ENCODE results near the gene CHSY1.

DNA sequence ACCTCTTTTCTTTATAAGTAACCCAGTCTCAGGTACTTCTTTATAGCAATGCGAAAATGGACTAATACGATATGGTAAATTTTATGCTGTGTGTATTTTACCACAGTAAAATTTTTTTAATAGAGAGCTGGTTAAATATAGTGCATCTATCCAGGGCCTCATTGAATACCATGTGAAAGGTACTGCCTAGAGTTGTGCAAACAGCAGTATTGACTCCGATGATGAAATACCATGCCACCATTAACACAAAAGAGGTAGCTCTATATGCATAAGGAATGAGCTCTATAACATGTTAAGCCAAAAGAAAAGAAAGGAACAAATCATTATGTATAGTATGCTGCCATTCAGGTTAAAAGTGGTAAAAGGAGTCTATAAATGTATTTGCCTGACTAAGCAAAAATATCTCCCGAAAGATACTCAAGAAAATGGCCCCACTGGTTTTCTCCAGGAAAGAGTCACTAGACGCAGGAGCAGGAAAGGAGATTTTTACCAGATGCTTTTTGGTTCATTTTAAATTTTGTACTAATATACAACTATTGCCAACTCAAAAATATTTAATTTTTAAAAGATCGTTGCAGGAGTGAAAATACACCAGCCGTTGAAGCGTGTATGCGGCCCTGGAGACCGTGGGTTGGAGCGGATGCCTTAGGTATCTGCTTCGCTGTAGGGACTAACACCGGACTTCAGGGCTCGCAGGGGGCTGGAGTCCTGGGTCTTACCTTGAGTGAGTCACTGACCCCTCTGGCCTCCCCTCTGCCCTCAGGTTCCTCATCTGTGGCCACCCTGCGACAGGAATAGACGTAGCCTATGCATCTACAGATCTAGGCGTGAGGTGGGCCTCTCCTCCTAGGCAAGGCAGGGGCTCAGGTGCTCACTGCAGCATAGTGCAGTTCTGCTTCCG lies 120.1 kb downstream of the CHSY1 start:
- TF ChIP-seq, protein P1, sequence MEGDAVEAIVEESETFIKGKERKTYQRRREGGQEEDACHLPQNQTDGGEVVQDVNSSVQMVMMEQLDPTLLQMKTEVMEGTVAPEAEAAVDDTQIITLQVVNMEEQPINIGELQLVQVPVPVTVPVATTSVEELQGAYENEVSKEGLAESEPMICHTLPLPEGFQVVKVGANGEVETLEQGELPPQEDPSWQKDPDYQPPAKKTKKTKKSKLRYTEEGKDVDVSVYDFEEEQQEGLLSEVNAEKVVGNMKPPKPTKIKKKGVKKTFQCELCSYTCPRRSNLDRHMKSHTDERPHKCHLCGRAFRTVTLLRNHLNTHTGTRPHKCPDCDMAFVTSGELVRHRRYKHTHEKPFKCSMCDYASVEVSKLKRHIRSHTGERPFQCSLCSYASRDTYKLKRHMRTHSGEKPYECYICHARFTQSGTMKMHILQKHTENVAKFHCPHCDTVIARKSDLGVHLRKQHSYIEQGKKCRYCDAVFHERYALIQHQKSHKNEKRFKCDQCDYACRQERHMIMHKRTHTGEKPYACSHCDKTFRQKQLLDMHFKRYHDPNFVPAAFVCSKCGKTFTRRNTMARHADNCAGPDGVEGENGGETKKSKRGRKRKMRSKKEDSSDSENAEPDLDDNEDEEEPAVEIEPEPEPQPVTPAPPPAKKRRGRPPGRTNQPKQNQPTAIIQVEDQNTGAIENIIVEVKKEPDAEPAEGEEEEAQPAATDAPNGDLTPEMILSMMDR (conservative IDR thresholded peaks at IDR 0.05), result no peak
- TF ChIP-seq ZFX (IDR thresholded peaks at IDR 0.05), result no peak
